HS-27A (cell line): ENCODE results near the gene UBE2O.

Experiments
- DNase-seq: peaks from one replicate; pipeline ENCODE4 v3.0.0-alpha.2; 2012; ENCODE audit warnings: low read depth, missing footprints

Gene UBE2O

GRCh38 chr17:76345377-76345974 is 107.5 kb downstream of the UBE2O start:
- no peak for DNase-seq

DNA sequence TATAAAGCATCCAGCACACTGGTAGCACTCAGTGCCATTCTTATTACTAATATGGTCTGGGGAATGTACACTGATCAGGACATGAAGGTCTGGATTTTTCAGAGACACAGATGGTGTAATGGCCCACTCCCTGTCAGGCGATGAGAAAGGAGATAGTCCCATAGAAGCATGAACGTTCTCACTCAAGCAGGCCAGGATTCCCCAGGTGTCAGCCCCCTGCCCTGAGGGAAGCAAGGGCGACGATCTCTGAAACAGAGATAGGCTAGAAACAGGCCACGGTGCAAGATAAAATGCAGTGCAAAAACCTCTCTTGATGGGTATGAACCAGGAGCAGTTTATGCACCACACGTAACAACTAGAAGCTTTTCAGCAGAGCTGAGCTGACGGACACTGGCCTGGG is 109.8 kb downstream of the UBE2O start:
- no peak for DNase-seq

DNA sequence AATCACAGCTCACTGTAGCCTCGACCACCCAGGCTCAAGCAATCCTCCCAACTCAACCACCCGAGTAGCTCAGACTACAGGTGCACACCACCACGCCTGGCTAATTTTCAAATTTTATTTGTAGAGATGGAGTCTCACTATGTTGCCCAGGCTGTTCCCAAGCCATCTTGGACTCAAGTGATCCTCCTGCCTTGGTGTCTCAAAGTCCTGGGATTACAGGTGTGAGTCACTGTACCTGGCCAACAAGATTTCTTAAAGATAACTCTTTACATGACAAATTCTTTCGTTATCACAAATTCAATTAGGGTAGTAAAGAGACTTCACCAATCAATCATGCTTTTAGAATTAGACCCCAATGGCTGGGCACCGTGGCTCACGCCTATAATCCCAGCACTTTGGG is 111.7 kb downstream of the UBE2O start:
- DNase-seq: no peak
